ENCODE results near the gene ABCB10. TPM values are rescaled to one million over a fixed set of nuclear protein-coding genes. Genes with fewer than 3 reads are reported as not detected.

Gene ABCB10
- total RNA-seq, 2 experiments from 2014 or later = 18.9 to 19.1 TPM

DNA sequence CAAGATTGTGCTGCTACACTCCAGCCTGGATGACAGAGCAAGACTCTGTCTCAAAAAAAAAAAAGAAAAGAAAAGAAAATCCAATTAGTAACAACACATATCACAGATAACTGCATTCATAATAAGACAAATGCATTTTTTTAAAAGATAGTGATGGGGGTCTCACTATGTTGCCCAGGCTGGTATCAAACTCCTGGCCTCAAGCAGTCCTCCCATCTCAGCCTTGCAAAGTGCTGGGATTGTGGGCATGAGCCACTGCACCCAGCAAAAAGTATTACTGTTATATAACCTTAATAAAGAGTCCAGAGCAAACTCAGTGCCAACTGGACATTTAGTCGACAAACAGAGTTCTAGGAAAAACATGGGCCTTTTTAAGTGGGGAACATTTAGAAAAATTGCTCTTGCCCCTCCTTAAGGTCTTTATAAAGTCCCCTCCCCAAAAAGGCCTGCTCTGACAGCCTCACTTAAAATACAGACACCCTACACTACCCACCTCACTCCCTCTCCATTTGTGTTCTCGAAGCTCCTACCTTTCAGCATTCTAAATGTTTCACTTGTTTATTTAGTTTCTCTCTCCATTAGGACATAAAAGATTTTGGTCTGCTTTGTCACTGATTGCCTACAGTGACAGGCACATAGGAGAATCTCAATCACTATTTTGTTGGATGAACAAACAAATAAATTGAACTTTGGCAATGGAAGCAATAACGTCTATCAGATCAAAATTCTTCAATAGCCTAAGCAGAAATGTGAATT is 7.5 kb downstream of the ABCB10 start:
- Mint-ChIP-seq H3K27me3 (ENCODE audit: low read depth) (no peaks in the 10 kb centered on the region), H3K27ac (no peak overlapping the region), H3K9me3 (no peaks in the 10 kb centered on the region), H3K36me3 (ENCODE audit: low read depth) (peaks cover 6% of the 10 kb centered on the region), H3K4me1 (ENCODE audit: low read depth) (peaks cover 12% of the 10 kb centered on the region), H3K4me3 (no peak overlapping the region)
- DNase-seq = no peak
- CTCF ChIA-PET = interaction anchor here (1.2 kb wide), 1 partner anchor 12 kb away, joined by 3 read pairs; no protein-coding TSS in a partner anchor
- intact Hi-C loops (cut with micrococcal nuclease) = no loop called here

DNA sequence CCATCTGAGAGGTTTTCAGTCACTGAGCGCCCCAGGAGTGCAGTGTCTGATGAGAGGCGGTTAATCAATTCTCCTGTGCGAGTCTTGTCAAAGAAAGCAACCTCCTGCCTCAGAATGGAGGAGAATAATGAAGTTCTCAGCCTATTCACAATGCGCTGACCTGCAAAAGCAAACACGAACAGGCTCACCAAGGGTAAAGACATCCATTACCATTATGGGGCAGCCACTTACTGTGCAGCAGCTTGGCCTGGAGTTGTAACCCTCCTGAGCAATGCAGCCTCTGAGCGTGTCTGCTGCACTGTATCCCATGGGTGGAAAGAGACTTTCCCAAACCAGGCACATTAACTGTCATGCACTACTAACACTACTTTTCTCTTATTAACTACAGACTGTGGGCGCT is 11.0 kb downstream of the ABCB10 start:
- intact Hi-C loops (cut with micrococcal nuclease) = no loop called here
- DNase-seq = no peak
- peaks cover 27% of the 10 kb centered on the region for H3K36me3 Mint-ChIP-seq (ENCODE audit: low read depth)

DNA sequence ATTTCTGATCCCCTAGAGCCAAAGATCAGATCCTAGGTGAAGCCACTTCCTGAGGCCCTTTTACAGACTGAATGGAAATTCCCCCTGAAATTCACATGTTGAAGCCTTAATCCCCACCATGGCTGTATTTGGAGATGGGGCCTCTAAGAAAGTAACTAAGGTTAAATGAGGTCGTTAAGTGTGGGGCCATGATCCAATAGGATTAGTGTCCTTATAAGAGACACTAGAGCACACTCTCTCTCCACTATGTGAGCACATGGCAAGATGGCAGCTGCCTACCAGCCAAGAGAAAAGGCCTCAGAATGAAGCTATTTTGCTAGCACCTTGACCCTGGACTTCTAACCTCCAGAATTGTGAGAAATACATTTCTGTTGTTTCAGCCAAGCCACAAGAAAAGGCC is 13.9 kb downstream of the ABCB10 start:
- intact Hi-C loops (cut with micrococcal nuclease) = no loop called here
- DNase-seq = no peak
- H3K9me3 Mint-ChIP-seq = no peaks in the 10 kb centered on the region
- no peak overlapping the region for H3K4me3 Mint-ChIP-seq
- peak overlapping the region; percentile 21 for H3K27ac Mint-ChIP-seq
- CTCF ChIA-PET = no interaction called here
- peaks cover 30% of the 10 kb centered on the region for H3K4me1 Mint-ChIP-seq (ENCODE audit: low read depth)
- no peaks in the 10 kb centered on the region for H3K27me3 Mint-ChIP-seq (ENCODE audit: low read depth)
- H3K36me3 Mint-ChIP-seq (ENCODE audit: low read depth) = peaks cover 41% of the 10 kb centered on the region

More for the DNA sequence above, 11.0 kb downstream of the ABCB10 start:
- Mint-ChIP-seq H3K4me3 (no peak overlapping the region), H3K27me3 (ENCODE audit: low read depth) (no peaks in the 10 kb centered on the region), H3K27ac (no peak overlapping the region), H3K4me1 (ENCODE audit: low read depth) (peaks cover 26% of the 10 kb centered on the region), H3K9me3 (no peaks in the 10 kb centered on the region)
- CTCF ChIA-PET = interaction anchor here (1.1 kb wide), 1 partner anchor 10 kb away, joined by 3 read pairs; no protein-coding TSS in a partner anchor

DNA sequence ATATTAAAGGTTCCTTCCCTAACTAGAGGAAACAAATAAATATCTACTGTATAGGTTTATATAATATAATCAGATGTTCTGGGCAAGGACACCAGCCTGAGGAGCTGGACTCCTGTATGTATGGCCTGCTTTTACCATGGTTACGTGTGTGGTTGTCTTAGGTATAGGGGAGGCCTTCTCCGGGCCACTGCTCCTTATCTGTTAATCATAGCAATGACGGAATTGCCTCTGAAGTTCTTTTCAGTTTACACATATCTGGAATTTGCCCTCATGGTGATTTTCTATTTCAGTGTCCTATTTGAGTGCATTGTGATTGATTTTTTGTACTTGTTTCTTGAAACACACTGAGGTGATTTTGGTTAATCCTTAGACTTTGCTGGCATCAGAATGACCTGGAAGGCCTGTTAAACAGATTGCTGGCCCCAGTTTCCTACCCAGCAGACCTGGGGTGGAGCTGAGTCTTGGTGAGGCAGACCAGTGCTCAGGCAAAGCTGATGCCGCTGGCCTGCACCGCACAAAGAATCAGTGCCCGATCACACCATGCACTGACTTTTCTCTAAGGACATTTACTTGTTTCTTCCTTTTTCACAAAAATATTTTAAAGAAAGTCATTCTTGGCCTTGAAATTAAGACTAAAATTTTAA is 18.5 kb downstream of the ABCB10 start:
- Mint-ChIP-seq H3K4me3 (no peak overlapping the region), H3K36me3 (ENCODE audit: low read depth) (peaks cover 52% of the 10 kb centered on the region), H3K27me3 (ENCODE audit: low read depth) (no peaks in the 10 kb centered on the region), H3K4me1 (ENCODE audit: low read depth) (peaks cover 29% of the 10 kb centered on the region), H3K27ac (no peak overlapping the region), H3K9me3 (no peaks in the 10 kb centered on the region)
- intact Hi-C loops (cut with micrococcal nuclease) = no loop called here
- CTCF ChIA-PET = interaction anchor here (0.8 kb wide), 1 partner anchor 9 kb away, joined by 3 read pairs; no protein-coding TSS in a partner anchor
- no peak for DNase-seq

DNA sequence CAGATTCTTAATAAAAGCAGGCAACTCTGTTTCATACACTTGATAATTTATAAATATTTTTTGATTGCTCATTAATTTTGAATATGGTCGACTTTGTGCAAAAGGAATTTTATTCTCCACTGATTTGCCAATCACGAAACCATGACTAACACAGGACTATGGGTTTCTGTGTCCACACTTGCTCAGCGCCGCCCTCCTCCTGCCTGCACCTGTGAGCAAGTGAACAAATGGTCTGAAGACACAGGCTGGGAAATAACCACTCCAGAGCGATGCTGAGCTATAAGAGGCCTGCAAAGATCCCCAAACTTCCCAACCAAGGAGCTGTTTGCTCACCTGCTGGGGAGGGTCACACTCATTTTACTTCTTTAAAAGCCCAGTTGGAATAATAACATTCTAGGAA is 19.6 kb downstream of the ABCB10 start:
- CTCF ChIA-PET = no interaction called here

DNA sequence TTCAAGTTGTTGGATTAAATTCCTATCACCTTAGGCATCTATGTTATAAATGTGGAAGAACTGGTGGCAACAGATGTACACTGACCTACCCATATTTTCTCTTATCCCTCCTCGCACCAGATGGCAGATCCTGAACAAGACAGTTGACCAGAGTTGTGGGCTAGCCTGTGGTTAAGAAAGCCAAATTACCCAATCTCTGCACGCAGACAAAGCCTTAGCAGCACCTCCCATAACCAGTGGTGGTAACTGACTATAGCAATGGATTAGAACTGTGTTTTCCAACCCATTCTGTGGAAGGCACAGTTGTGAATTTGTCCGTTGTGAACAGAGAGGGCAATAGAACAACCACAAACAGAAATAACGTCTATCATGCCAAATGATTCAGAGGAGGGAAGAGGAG is 20.6 kb downstream of the ABCB10 start:
- CTCF ChIA-PET = no interaction called here

More for the DNA sequence above, 19.6 kb downstream of the ABCB10 start:
- Mint-ChIP-seq H3K36me3 (ENCODE audit: low read depth) (peaks cover 48% of the 10 kb centered on the region), H3K27ac (no peak overlapping the region), H3K27me3 (ENCODE audit: low read depth) (no peaks in the 10 kb centered on the region), H3K9me3 (no peaks in the 10 kb centered on the region), H3K4me3 (no peak overlapping the region), H3K4me1 (ENCODE audit: low read depth) (peaks cover 21% of the 10 kb centered on the region)
- no peak for DNase-seq
- intact Hi-C loops (cut with micrococcal nuclease) = no loop called here

DNA sequence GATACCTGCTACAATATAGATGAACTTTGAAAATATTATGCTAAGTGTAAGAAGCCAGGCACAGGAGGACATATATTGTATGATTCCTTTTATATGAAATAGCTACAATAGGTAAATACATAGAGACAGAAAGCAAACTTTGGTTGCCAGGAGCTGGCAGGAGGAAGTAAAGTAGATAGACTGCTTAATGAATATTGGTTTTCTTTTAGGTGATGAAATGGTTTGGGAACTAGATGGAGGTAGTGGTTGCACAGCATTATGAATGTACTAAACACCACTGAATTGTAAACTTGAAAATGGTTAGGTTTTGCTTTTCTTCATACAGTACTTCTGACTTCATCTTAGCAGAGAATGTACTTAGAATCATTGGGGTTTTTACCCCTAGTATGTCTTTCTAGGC is 21.5 kb downstream of the ABCB10 start:
- Mint-ChIP-seq H3K36me3 (ENCODE audit: low read depth) (peaks cover 37% of the 10 kb centered on the region), H3K27me3 (ENCODE audit: low read depth) (no peaks in the 10 kb centered on the region), H3K9me3 (no peaks in the 10 kb centered on the region), H3K27ac (no peak overlapping the region), H3K4me1 (ENCODE audit: low read depth) (peaks cover 1% of the 10 kb centered on the region), H3K4me3 (no peak overlapping the region)
- DNase-seq = no peak
- CTCF ChIA-PET = interaction anchor here (1.1 kb wide), 1 partner anchor 29 kb away, joined by 6 read pairs; the partner anchor contains the start of gene NUP133
- intact Hi-C loops (cut with micrococcal nuclease) = no loop called here

More for the DNA sequence above, 20.6 kb downstream of the ABCB10 start:
- no peaks in the 10 kb centered on the region for H3K9me3 Mint-ChIP-seq
- H3K27me3 Mint-ChIP-seq (ENCODE audit: low read depth) = no peaks in the 10 kb centered on the region
- H3K36me3 Mint-ChIP-seq (ENCODE audit: low read depth) = peaks cover 45% of the 10 kb centered on the region
- H3K4me1 Mint-ChIP-seq (ENCODE audit: low read depth) = peaks cover 10% of the 10 kb centered on the region
- DNase-seq = no peak
- intact Hi-C loops (cut with micrococcal nuclease) = no loop called here
- no peak overlapping the region for H3K4me3 Mint-ChIP-seq
- no peak overlapping the region for H3K27ac Mint-ChIP-seq

DNA sequence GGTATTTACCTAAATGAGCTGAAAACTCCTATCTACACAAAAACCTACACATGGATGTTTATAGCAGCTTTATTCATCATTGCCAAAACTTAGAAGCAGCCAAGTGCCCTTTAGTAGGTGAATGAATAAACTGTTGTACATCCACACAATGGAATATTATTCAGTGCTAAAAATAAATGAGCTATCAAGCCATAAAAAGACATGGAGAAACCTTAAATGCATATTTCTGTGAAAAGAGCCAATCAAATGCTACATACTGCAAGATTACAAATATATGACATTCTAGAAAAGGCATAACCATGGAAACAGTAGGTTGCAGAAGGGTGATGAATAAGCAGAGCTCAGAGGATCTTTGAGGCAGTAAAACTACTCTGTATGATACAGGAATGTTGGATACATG is 23.3 kb downstream of the ABCB10 start:
- Mint-ChIP-seq H3K4me3 (no peak overlapping the region), H3K9me3 (no peaks in the 10 kb centered on the region), H3K27ac (no peak overlapping the region), H3K4me1 (ENCODE audit: low read depth) (no peaks in the 10 kb centered on the region), H3K36me3 (ENCODE audit: low read depth) (peaks cover 31% of the 10 kb centered on the region), H3K27me3 (ENCODE audit: low read depth) (no peaks in the 10 kb centered on the region)
- CTCF ChIA-PET = interaction anchor here (0.6 to 1.1 kb wide), 2 partner anchors 8 to 684 kb away, joined by 3 read pairs; no protein-coding TSS in a partner anchor
- intact Hi-C loops (cut with micrococcal nuclease) = no loop called here
- DNase-seq = no peak

DNA sequence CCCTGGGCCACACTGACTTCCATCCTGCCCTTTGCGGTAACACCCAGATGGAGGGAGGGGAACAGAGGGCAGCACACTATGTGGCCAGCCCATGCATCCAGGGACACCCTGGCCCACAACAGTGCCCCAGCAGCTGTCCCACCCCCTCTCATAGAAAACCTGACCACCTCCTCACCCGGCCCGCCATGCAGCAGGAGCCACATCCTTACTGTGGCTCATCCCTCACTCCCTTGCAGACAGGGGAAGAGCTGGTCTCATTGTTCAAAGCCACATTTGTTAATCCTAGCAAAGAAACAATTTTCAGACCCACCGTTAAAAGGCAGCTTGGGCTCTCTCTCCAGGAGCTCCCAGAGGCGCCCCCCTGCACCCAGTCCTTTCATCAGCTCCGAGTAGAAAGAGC is 27.2 kb downstream of the ABCB10 start:
- Mint-ChIP-seq H3K9me3 (no peaks in the 10 kb centered on the region), H3K27ac (no peak overlapping the region), H3K36me3 (ENCODE audit: low read depth) (peaks cover 21% of the 10 kb centered on the region), H3K4me1 (ENCODE audit: low read depth) (peaks cover 3% of the 10 kb centered on the region), H3K4me3 (no peak overlapping the region), H3K27me3 (ENCODE audit: low read depth) (no peaks in the 10 kb centered on the region)
- no peak for DNase-seq
- intact Hi-C loops (cut with micrococcal nuclease) = no loop called here
- CTCF ChIA-PET = interaction anchor here (0.8 to 1.2 kb wide), 2 partner anchors 16 to 28 kb away, joined by 3 to 4 read pairs; partner anchors contain the start of gene ABCB10

DNA sequence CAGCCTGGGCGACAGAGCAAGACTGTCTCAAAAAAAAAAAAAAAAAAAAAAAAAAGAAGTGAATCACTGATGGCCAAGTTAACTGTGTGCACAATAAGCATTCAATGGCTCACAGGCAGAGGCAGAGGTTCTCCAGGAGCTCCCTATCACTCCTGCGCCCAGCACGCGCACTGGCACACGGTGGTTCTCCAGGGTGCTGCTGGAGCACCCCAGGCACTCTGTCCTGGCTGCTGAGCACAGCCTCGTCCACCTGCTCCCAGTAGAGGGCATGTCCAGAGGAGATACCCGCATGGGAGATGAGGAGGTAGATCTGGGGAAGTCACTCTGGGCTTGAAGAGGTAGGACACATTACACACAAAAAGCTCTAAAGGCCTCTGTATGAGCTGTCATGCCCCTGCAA is 28.9 kb downstream of the ABCB10 start:
- H3K27me3 Mint-ChIP-seq (ENCODE audit: low read depth) = no peaks in the 10 kb centered on the region
- intact Hi-C loops (cut with micrococcal nuclease) = no loop called here
- no peaks in the 10 kb centered on the region for H3K9me3 Mint-ChIP-seq
- DNase-seq = no peak
- no peak overlapping the region for H3K27ac Mint-ChIP-seq
- H3K4me3 Mint-ChIP-seq = no peak overlapping the region
- H3K36me3 Mint-ChIP-seq (ENCODE audit: low read depth) = peaks cover 28% of the 10 kb centered on the region
- H3K4me1 Mint-ChIP-seq (ENCODE audit: low read depth) = peaks cover 3% of the 10 kb centered on the region
- CTCF ChIA-PET = interaction anchor here (0.6 kb wide), 1 partner anchor 29 kb away, joined by 3 read pairs; no protein-coding TSS in a partner anchor

DNA sequence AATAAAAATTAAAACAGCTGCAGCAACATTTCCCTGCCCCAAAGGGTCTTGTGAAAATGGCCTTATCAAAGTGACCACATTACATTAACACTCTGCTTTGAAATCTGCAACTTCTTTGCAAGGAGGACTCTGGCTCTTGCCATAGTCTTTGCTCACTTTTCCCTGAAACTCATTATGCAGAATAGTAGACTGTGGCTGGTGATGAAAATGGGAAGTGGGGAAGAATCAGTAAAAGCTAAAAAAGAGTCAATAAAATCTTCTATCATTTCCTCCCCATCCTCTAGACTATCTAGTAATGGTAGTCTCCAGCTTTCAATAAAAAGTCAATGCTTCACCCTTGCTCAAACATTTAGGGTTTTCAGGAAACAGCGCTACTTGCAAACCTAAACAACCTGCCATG is 31.8 kb downstream of the ABCB10 start:
- Mint-ChIP-seq H3K27ac (no peak overlapping the region), H3K27me3 (ENCODE audit: low read depth) (no peaks in the 10 kb centered on the region), H3K9me3 (no peaks in the 10 kb centered on the region), H3K36me3 (ENCODE audit: low read depth) (peaks cover 22% of the 10 kb centered on the region), H3K4me3 (no peak overlapping the region), H3K4me1 (ENCODE audit: low read depth) (peaks cover 3% of the 10 kb centered on the region)
- DNase-seq = no peak
- CTCF ChIA-PET = no interaction called here
- intact Hi-C loops (cut with micrococcal nuclease) = no loop called here

DNA sequence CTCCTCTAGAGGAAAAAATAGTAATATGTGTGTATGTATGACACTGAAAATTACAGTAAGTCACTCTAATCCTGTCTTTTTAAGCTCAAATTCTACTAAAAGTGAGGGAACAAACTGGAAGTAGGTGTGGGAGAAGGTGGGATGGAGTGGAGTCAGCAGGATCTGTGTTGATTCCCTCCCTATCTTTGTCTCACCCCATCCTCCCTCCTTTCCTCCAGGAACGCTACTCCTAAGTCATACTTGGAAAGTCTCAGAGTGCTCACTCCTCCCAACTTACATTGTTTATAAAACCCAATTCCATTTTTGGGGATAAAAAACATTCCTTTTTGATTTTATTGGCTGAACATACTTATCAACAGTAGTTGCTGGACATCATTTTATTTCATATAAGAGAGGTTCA is 35.5 kb downstream of the ABCB10 start:
- Mint-ChIP-seq H3K27ac (no peak overlapping the region), H3K36me3 (ENCODE audit: low read depth) (peaks cover 20% of the 10 kb centered on the region)

More for the DNA sequence above, 35.5 kb downstream of the ABCB10 start:
- Mint-ChIP-seq H3K27me3 (ENCODE audit: low read depth) (no peaks in the 10 kb centered on the region), H3K4me1 (ENCODE audit: low read depth) (peaks cover 3% of the 10 kb centered on the region), H3K4me3 (no peak overlapping the region), H3K9me3 (no peaks in the 10 kb centered on the region)
- DNase-seq = no peak
- intact Hi-C loops (cut with micrococcal nuclease) = no loop called here
- CTCF ChIA-PET = no interaction called here
